SK-N-SH (cell line): ENCODE results near the gene PRRC2A. TPM values are rescaled to one million over a fixed set of nuclear protein-coding genes. Genes with fewer than 3 reads are reported as not detected.
A peak's percentile ranks its signal among the peaks of the same experiment; 100 is the strongest.

Source experiments
- CTCF ChIA-PET: fragments of 300-600, 350-600 bp; formaldehyde crosslinking; extraction: SDS; loops from one replicate; lab custom pipeline; 2021; lab: Yijun Ruan, JAX
- POLR2A ChIA-PET: fragments of 350-600 bp; sonication (Branson Sonifier 250); formaldehyde crosslinking; extraction: SDS; loops from one replicate; lab custom pipeline; 2020; ENCODE audit warnings: antibody characterized with exemption, inconsistent platforms; lab: Yijun Ruan, JAX
- DNase-seq: peaks from one replicate; pipeline ENCODE4 v3.0.0; 2012
- H2AFZ ChIP-seq: fragments of 200-600 bp; sonication (generic); 2 replicates; pipeline ENCODE4 v1.8.1; 2016; ENCODE audit warnings: antibody characterized with exemption, mild to moderate bottlenecking, low read depth
- H3F3A ChIP-seq: fragments of 200-600 bp; sonication (generic); replicated peaks from 2 replicates; pipeline ENCODE3; 2016; ENCODE audit warnings: antibody characterized with exemption, mild to moderate bottlenecking; ENCODE audit not compliant: insufficient read depth
- H3K27ac ChIP-seq, 2 experiments: fragments of 200-500 bp in 1 of 2; fragments of 200-600 bp in 1 of 2; sonication (Bioruptor generic) in 1 of 2; sonication (generic), shearing (Covaris generic) in 1 of 2; 2 replicates each; pipeline versions ENCODE4 v1.5.1 to v1.6.1; 2014 to 2016; ENCODE audit warnings: low read depth in 2 of 2, inconsistent platforms in 1 of 2, low read length in 1 of 2, mild to moderate bottlenecking in 1 of 2, mixed read lengths in 1 of 2
- H3K27me3 ChIP-seq: fragments of 200-600 bp; sonication (generic), shearing (Covaris generic); 2 replicates; pipeline ENCODE4 v1.6.1; 2016; ENCODE audit warnings: mixed run types; ENCODE audit not compliant: insufficient read depth
- H3K36me3 ChIP-seq, 2 experiments: fragments of 200-500 bp in 1 of 2; fragments of 200-600 bp in 1 of 2; sonication (Bioruptor generic) in 1 of 2; sonication (generic) in 1 of 2; replicated peaks in 1 of 2; 2 replicates each; pipeline versions ENCODE3 to v1.5.1; 2014 to 2016; ENCODE audit warnings: low read length in 1 of 2, mild to moderate bottlenecking in 1 of 2; ENCODE audit not compliant: insufficient read depth in 2 of 2, control insufficient read depth in 1 of 2
- H3K4me1 ChIP-seq, 2 experiments: fragments of 200-500 bp in 1 of 2; fragments of 200-600 bp in 1 of 2; sonication (Bioruptor generic) in 1 of 2; sonication (generic), shearing (Covaris generic) in 1 of 2; 2 replicates each; pipeline versions ENCODE4 v1.5.1 to v1.6.1; 2014 to 2016; ENCODE audit warnings: low read depth in 1 of 2, low read length in 1 of 2, mixed run types in 1 of 2; ENCODE audit not compliant: insufficient read depth in 2 of 2, control insufficient read depth in 1 of 2
- H3K4me2 ChIP-seq: fragments of 200-600 bp; sonication (generic), shearing (Covaris generic); 2 replicates; pipeline ENCODE4 v1.6.1; 2017; ENCODE audit warnings: mixed run types
- H3K4me3 ChIP-seq, 2 experiments: fragments of 200-500 bp in 1 of 2; fragments of 200-600 bp in 1 of 2; sonication (Bioruptor generic) in 1 of 2; sonication (generic), shearing (Covaris generic) in 1 of 2; 2 replicates each; pipeline versions ENCODE4 v1.5.1 to v1.8.1; 2014 to 2016; ENCODE audit warnings: low read depth in 2 of 2, inconsistent platforms in 1 of 2, low read length in 1 of 2, mild to moderate bottlenecking in 1 of 2, mixed read lengths in 1 of 2, moderate library complexity in 1 of 2
- H3K79me2 ChIP-seq: fragments of 200-600 bp; sonication (generic); 2 replicates; pipeline ENCODE4 v1.8.1; 2017; ENCODE audit warnings: mild to moderate bottlenecking; ENCODE audit not compliant: insufficient read depth
- H3K9ac ChIP-seq: fragments of 200-600 bp; sonication (generic); 2 replicates; pipeline ENCODE4 v1.6.1; 2017; ENCODE audit warnings: mixed run types
- H3K9me2 ChIP-seq: fragments of 200-600 bp; sonication (generic); 2 replicates; pipeline ENCODE4 v1.6.1; 2017; ENCODE audit warnings: mixed run types
- H3K9me3 ChIP-seq: fragments of 200-600 bp; sonication (generic); 2 replicates; pipeline ENCODE4 v1.6.1; 2017; ENCODE audit warnings: mixed run types, mild to moderate bottlenecking, moderate library complexity
- H4K20me1 ChIP-seq: fragments of 200-600 bp; sonication (generic); 2 replicates; pipeline ENCODE4 v1.6.1; 2017; ENCODE audit warnings: mild to moderate bottlenecking, mixed run types; ENCODE audit not compliant: insufficient read depth
- CHD2 ChIP-seq: fragments of 150-350 bp; IDR thresholded peaks from 2 replicates; pipeline ENCODE4 v1.6.1; 2018; ENCODE audit warnings: low read length; ENCODE audit not compliant: partially characterized antibody
- EP300 ChIP-seq, 2 experiments: IDR thresholded peaks; 2 replicates each; pipeline versions ENCODE4 v1.4.0 to v1.6.1; 2012; ENCODE audit warnings: borderline replicate concordance in 1 of 2, low read depth in 1 of 2, low read length in 1 of 2
- EZH2phosphoT487 ChIP-seq: fragments of 200-600 bp; sonication (generic); IDR thresholded peaks from 2 replicates; pipeline ENCODE4 v1.6.1; 2017; ENCODE audit warnings: low read depth, mixed run types, mild to moderate bottlenecking, antibody characterized with exemption, moderate library complexity, borderline replicate concordance
- FOSL2 ChIP-seq: IDR thresholded peaks from 2 replicates; pipeline ENCODE4 v1.4.0; 2012; ENCODE audit warnings: low read depth, mild to moderate bottlenecking, moderate library complexity, borderline replicate concordance
- FOXJ3 ChIP-seq: sonication (generic); formaldehyde crosslinking; IDR thresholded peaks from 2 replicates; pipeline ENCODE4 v1.5.1; 2020; ENCODE audit warnings: mild to moderate bottlenecking, missing genetic modification reagents
- FOXM1 ChIP-seq: IDR thresholded peaks from 2 replicates; pipeline ENCODE4 v1.4.0; 2012; ENCODE audit warnings: low read depth, mild to moderate bottlenecking
- GABPA ChIP-seq: IDR thresholded peaks from 2 replicates; pipeline ENCODE4 v1.4.0; 2012; ENCODE audit warnings: low read depth, mild to moderate bottlenecking
- MEF2A ChIP-seq: IDR thresholded peaks from 2 replicates; pipeline ENCODE4 v1.4.0; 2012; ENCODE audit warnings: low read depth, borderline replicate concordance
- MXI1 ChIP-seq: IDR thresholded peaks from 2 replicates; pipeline ENCODE4 v1.6.1; 2012; ENCODE audit warnings: mild to moderate bottlenecking, low read depth, low read length, improper control_type of control experiment
- NFIC ChIP-seq: IDR thresholded peaks from 2 replicates; pipeline ENCODE4 v1.4.0; 2012; ENCODE audit warnings: borderline replicate concordance
- RCOR1 ChIP-seq: fragments of 150-350 bp; IDR thresholded peaks from 2 replicates; pipeline ENCODE4 v1.6.1; 2017; ENCODE audit warnings: antibody characterized with exemption, low read length
- REST ChIP-seq: IDR thresholded peaks from 2 replicates; pipeline ENCODE4 v1.6.1; 2012; ENCODE audit warnings: mild to moderate bottlenecking, low read depth, low read length, moderate library complexity
- SMC3 ChIP-seq: IDR thresholded peaks from 2 replicates; pipeline ENCODE4 v1.6.1; 2012; ENCODE audit warnings: low read depth, low read length, improper control_type of control experiment
- TAF1 ChIP-seq: IDR thresholded peaks from 2 replicates; pipeline ENCODE4 v1.6.1; 2012; ENCODE audit warnings: low read depth, mild to moderate bottlenecking, low read length, moderate library complexity, borderline replicate concordance
- TCF12 ChIP-seq: IDR thresholded peaks from 2 replicates; pipeline ENCODE4 v1.4.0; 2012
- TEAD4 ChIP-seq: IDR thresholded peaks from 2 replicates; pipeline ENCODE4 v1.4.0; 2012; ENCODE audit warnings: mild to moderate bottlenecking, borderline replicate concordance; ENCODE audit not compliant: insufficient read depth
- YY1 ChIP-seq: IDR thresholded peaks from 2 replicates; pipeline ENCODE4 v1.4.0; 2012; ENCODE audit warnings: low read depth, mild to moderate bottlenecking
- WGBS: methylation state at CpG from one replicate; pipeline ENCODE4 v1.1.6; 2017; ENCODE audit warnings: low lambda C conversion rate; 5-methylcytosine and 5-hydroxymethylcytosine counted together
- polyA plus RNA-seq, 3 experiments: library from polyadenylated mRNA; depleted of rRNA; stranded (reverse); fragments of >200 nt; gene quantifications; 2 replicates each; pipeline ENCODE4 v1.2.3, GENCODE V29; 2012
- TF ChIP-seq, protein P1 (sequence below): IDR thresholded peaks from 2 replicates; pipeline ENCODE4 v1.4.0; 2012; ENCODE audit warnings: low read depth, borderline replicate concordance
- TF ChIP-seq, protein P2 (sequence below): fragments of 150-350 bp; IDR thresholded peaks from 2 replicates; pipeline ENCODE4 v1.6.1; 2016; ENCODE audit warnings: mild to moderate bottlenecking, low read depth, low read length
- TF ChIP-seq, protein P3 (sequence below): fragments of 200-600 bp; sonication (generic); IDR thresholded peaks from 2 replicates; pipeline ENCODE4 v1.6.1; 2017; ENCODE audit warnings: antibody characterized with exemption, mild to moderate bottlenecking, moderate library complexity
- TF ChIP-seq, protein P4 (sequence below): IDR thresholded peaks from 2 replicates; pipeline ENCODE4 v1.4.0; 2012; ENCODE audit warnings: low read depth, borderline replicate concordance

Gene PRRC2A
- polyA plus RNA-seq, 1 of the 3 experiments (the other 2 are of a cell fraction): 76.1 TPM

DNA sequence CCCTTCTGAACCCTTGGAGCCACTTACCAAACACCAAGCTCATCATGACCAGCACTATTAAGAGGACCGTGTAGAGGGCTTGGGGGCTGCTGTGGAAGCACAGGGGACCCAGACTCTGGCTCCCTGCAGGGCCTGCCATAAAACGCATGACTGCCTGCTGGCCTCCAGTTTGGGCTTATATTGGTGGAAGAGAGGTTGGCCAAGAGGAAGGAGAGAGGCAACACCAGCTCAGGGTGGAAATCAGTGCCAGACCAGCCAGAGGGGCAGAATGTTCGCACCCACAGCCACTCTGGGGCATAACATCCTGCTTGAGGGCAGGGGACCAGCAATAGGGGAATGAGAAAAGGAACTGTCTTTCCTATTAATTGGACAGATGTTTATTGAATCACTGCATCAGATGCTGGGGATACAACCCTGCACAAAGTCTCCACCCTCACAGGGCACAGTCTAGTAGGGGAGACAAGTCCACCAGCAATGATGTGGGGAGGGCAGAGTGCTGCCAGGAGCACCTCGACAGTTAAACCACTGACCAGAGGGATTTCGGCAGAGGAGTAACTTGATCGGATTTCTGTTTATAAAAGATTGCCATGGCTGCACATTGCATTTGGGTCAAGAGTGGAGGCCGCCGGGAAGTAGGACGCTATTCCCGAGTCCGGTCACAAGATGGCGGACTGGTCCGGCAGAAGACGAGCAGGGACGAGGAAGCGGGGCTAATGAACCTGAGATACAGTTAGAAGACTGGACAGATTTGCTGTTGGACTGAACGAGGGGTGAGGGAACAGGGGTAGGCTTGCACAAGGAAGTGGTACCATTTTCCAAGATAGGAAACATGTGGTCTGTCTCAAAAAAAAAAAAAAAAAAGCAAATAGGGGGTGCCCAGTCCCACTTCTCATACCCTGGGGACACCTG, 60.0 kb downstream of the PRRC2A start, which contains the start of gene LY6G5C:
LY6G5C (minus strand) TSS at position 842 of the 909 bp plus-strand sequence; CDS start at position 148, 694 bp downstream.
- ChIA-PET POLR2A (interaction anchor here (0.7 kb wide), 1 partner anchor 220 kb away, joined by 3 read pairs; no protein-coding TSS in a partner anchor), CTCF (interaction anchor here (0.6 to 3.2 kb wide), 27 partner anchors 9 to 371 kb away, joined by 3 to 29 read pairs (median 4); partner anchors contain the start of genes GPANK1, LY6G5B, MSH5 and NEU1)
- Histone ChIP-seq H3K27me3 (no peaks in the 10 kb centered on the region), H4K20me1 (no peaks in the 10 kb centered on the region), H3K9ac (no peak within 1 kb of the TSS), H3K27ac (peak within 1 kb of the TSS in 1 of 2 experiments; percentile 31; a peak in 1 of 4 replicates), H3K4me2 (peak within 1 kb of the TSS; percentile 46), H3K4me1 (peaks cover 3 to 7% of the 10 kb centered on the region in 2 experiments; a peak in 2 of 4 replicates), H3K36me3 (no peaks in the 10 kb centered on the region), H3K9me3 (no peaks in the 10 kb centered on the region), H2AFZ (peak within 1 kb of the TSS; percentile 85), H3F3A (peaks cover 2% of the 10 kb centered on the region), H3K79me2 (no peaks in the 10 kb centered on the region), H3K9me2 (no peaks in the 10 kb centered on the region), H3K4me3 (peak within 1 kb of the TSS in 1 of 2 experiments; percentile 31; a peak in 1 of 4 replicates)
- 11% methylated on average over 17 of the region's 17 CpGs for whole genome bisulfite sequencing
- DNase-seq: peak; percentile 88
- TF ChIP-seq TAF1 (no peak; the same call in 1 of the 2 replicates), TEAD4 (no peak), RCOR1 (no peak), TCF12 (no peak), REST (no peak), EZH2phosphoT487 (no peak), FOXJ3 (CRISPR knock-in tag) (no peak), MEF2A (no peak), YY1 (0 out of 2 replicates have a peak, but pooled peaks have one; percentile 22), SMC3 (peak; percentile 91), GABPA (no peak), EP300 (IDR thresholded peaks at IDR 0.05; ENCODE audit: borderline replicate concordance in 1 of 2, low read depth in 1 of 2, low read length in 1 of 2) (no peak), CHD2 (no peak), FOXM1 (no peak), NFIC (no peak), FOSL2 (no peak), MXI1 (peak; percentile 56; the same call in 1 of the 2 replicates)
- TF ChIP-seq, protein P1, sequence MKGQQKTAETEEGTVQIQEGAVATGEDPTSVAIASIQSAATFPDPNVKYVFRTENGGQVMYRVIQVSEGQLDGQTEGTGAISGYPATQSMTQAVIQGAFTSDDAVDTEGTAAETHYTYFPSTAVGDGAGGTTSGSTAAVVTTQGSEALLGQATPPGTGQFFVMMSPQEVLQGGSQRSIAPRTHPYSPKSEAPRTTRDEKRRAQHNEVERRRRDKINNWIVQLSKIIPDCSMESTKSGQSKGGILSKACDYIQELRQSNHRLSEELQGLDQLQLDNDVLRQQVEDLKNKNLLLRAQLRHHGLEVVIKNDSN: no peak
- TF ChIP-seq, protein P2, sequence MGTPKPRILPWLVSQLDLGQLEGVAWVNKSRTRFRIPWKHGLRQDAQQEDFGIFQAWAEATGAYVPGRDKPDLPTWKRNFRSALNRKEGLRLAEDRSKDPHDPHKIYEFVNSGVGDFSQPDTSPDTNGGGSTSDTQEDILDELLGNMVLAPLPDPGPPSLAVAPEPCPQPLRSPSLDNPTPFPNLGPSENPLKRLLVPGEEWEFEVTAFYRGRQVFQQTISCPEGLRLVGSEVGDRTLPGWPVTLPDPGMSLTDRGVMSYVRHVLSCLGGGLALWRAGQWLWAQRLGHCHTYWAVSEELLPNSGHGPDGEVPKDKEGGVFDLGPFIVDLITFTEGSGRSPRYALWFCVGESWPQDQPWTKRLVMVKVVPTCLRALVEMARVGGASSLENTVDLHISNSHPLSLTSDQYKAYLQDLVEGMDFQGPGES: no peak
- TF ChIP-seq, protein P3, sequence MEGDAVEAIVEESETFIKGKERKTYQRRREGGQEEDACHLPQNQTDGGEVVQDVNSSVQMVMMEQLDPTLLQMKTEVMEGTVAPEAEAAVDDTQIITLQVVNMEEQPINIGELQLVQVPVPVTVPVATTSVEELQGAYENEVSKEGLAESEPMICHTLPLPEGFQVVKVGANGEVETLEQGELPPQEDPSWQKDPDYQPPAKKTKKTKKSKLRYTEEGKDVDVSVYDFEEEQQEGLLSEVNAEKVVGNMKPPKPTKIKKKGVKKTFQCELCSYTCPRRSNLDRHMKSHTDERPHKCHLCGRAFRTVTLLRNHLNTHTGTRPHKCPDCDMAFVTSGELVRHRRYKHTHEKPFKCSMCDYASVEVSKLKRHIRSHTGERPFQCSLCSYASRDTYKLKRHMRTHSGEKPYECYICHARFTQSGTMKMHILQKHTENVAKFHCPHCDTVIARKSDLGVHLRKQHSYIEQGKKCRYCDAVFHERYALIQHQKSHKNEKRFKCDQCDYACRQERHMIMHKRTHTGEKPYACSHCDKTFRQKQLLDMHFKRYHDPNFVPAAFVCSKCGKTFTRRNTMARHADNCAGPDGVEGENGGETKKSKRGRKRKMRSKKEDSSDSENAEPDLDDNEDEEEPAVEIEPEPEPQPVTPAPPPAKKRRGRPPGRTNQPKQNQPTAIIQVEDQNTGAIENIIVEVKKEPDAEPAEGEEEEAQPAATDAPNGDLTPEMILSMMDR: peak; percentile 69
- TF ChIP-seq, protein P4, sequence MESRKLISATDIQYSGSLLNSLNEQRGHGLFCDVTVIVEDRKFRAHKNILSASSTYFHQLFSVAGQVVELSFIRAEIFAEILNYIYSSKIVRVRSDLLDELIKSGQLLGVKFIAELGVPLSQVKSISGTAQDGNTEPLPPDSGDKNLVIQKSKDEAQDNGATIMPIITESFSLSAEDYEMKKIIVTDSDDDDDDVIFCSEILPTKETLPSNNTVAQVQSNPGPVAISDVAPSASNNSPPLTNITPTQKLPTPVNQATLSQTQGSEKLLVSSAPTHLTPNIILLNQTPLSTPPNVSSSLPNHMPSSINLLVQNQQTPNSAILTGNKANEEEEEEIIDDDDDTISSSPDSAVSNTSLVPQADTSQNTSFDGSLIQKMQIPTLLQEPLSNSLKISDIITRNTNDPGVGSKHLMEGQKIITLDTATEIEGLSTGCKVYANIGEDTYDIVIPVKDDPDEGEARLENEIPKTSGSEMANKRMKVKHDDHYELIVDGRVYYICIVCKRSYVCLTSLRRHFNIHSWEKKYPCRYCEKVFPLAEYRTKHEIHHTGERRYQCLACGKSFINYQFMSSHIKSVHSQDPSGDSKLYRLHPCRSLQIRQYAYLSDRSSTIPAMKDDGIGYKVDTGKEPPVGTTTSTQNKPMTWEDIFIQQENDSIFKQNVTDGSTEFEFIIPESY: no peak
